ENCODE measurements around the gene TMC5. TPM values are rescaled to one million over a fixed set of nuclear protein-coding genes. Genes with fewer than 3 reads are reported as not detected.
"Not testable (repeated sequence)": the region's sequence is repeated elsewhere in the genome, so short reads cannot be mapped to it uniquely, and the experiment has no call there.

TMC5 gene
- total RNA-seq, 1 experiment from 2014 or later = not detected

DNA sequence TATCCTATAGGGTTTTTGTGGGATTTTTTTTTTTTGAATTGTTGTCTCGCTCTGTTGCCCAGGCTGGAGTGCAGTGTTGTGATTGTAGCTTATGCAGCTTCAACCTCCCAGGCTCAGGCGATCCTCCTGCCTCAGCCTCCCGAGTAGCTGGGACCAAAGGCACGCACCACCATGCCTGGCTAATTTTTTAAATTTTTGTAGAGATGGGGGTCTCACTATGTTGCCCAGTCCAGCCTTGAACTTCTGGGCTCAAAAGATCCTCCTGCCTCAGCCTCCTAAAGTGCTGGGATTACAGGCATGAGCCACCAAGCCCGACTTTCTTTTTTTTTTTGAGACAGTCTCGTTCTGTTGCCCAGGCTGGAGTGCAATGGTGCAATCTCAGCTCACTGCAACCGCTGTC, 5.6 kb upstream of the TMC5 start:
- H3K27ac ChIP-seq (ENCODE audit: low read length); H3K4me3 ChIP-seq (ENCODE audit: low read length); H3K9me2 ChIP-seq (replicated peaks; ENCODE audit: insufficient read depth, low read length); H3K27me3 ChIP-seq (ENCODE audit: low read length); H2AFZ ChIP-seq (ENCODE audit: low read length); DNase-seq; H3K9ac ChIP-seq (ENCODE audit: low read length); H4K20me1 ChIP-seq (ENCODE audit: insufficient read depth, low read depth, low read length); H3K9me3 ChIP-seq (ENCODE audit: low read length); H3K4me1 ChIP-seq (ENCODE audit: low read length); H3K36me3 ChIP-seq (ENCODE audit: insufficient read depth, low read length); H3K4me2 ChIP-seq (ENCODE audit: low read depth, low read length, poor library complexity, severe bottlenecking); H3K79me2 ChIP-seq (ENCODE audit: low read length): not testable (repeated sequence)

DNA sequence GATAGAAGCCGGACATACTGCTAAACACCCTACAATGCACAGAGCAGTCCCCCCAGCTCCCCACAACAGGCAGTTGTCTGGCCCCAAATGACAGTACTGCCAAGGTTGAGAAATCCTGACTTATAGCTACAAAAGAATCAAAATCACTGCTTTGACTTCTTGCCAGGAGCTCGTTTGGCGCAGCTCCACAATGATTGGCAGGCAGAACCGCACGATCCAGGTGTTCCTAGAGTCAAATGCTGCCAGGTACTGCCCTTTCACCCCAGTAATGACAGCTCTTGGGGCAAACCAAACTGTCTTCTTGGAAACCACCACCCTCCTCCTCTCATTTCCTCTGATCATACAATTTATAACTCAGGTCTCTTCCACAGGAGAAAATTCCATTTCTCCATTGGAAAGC, 2.2 kb upstream of the TMC5 start:
- Histone ChIP-seq H3K9me3 (ENCODE audit: low read length) (no peaks in the 10 kb centered on the region), H3K4me3 (ENCODE audit: low read length) (no peak overlapping the region), H3K9me2 (replicated peaks; ENCODE audit: insufficient read depth, low read length) (no peaks in the 10 kb centered on the region), H3K27ac (ENCODE audit: low read length) (no peak overlapping the region), H3K27me3 (ENCODE audit: low read length) (no peaks in the 10 kb centered on the region), H3K36me3 (ENCODE audit: insufficient read depth, low read length) (no peaks in the 10 kb centered on the region), H2AFZ (ENCODE audit: low read length) (no peak overlapping the region), H3K9ac (ENCODE audit: low read length) (no peak overlapping the region), H3K79me2 (ENCODE audit: low read length) (no peaks in the 10 kb centered on the region), H3K4me1 (ENCODE audit: low read length) (no peaks in the 10 kb centered on the region), H3K4me2 (ENCODE audit: low read depth, low read length, poor library complexity, severe bottlenecking) (no peak overlapping the region), H4K20me1 (ENCODE audit: insufficient read depth, low read depth, low read length) (no peaks in the 10 kb centered on the region)
- no peak for DNase-seq

DNA sequence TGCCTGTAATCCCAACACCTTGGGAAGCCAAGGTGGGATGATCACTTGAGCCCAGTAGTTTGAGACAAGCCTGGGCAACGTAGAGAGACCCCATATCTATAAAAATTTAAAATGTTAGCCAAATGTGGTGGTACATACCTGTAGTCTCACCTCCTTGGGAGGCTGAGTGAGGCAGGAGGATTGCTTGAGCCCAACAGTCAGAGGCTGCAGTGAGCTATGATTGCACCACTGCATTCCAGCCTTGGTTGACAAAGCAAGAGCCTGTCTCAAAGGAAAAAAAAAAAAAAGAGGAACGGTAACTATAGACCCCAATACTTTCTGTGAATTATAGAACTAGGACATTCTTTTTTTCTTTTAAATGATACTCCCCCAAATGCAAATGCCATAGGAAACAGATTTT, 1.8 kb upstream of the TMC5 start:
- Histone ChIP-seq H3K4me1 (ENCODE audit: low read length) (no peaks in the 10 kb centered on the region), H3K79me2 (ENCODE audit: low read length) (no peaks in the 10 kb centered on the region), H3K27ac (ENCODE audit: low read length) (no peak overlapping the region), H3K9ac (ENCODE audit: low read length) (no peak overlapping the region), H3K9me3 (ENCODE audit: low read length) (no peaks in the 10 kb centered on the region), H4K20me1 (ENCODE audit: insufficient read depth, low read depth, low read length) (no peaks in the 10 kb centered on the region), H3K36me3 (ENCODE audit: insufficient read depth, low read length) (no peaks in the 10 kb centered on the region), H3K4me3 (ENCODE audit: low read length) (no peak overlapping the region), H3K4me2 (ENCODE audit: low read depth, low read length, poor library complexity, severe bottlenecking) (no peak overlapping the region), H2AFZ (ENCODE audit: low read length) (no peak overlapping the region), H3K27me3 (ENCODE audit: low read length) (no peaks in the 10 kb centered on the region), H3K9me2 (replicated peaks; ENCODE audit: insufficient read depth, low read length) (no peaks in the 10 kb centered on the region)
- no peak for DNase-seq

DNA sequence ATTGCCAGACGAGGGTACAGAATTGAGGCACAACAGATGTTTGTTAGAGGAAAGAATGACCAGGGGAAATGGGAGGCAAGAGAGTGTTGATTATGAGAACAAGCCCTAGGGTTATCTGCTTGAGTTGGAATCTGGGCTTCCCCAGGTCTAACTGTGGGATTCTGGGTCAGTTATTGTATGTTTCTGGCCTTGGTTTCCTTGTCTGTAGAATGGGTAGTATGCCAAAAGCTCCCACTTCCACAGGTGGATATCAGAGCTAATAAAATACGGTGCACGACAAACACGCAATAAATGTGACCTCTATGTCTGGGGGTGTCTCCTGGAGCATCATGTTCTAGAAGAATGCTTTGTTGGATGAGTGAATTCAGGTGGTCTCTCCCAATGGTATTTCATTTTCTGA, 517 bp downstream of the TMC5 start:
- Histone ChIP-seq H3K36me3 (ENCODE audit: insufficient read depth, low read length) (no peaks in the 10 kb centered on the region), H4K20me1 (ENCODE audit: insufficient read depth, low read depth, low read length) (no peaks in the 10 kb centered on the region), H2AFZ (ENCODE audit: low read length) (no peak overlapping the region), H3K27ac (ENCODE audit: low read length) (no peak overlapping the region), H3K4me1 (ENCODE audit: low read length) (no peaks in the 10 kb centered on the region), H3K9me3 (ENCODE audit: low read length) (no peaks in the 10 kb centered on the region), H3K79me2 (ENCODE audit: low read length) (no peaks in the 10 kb centered on the region), H3K9ac (ENCODE audit: low read length) (no peak overlapping the region), H3K4me3 (ENCODE audit: low read length) (no peak overlapping the region), H3K27me3 (ENCODE audit: low read length) (no peaks in the 10 kb centered on the region), H3K9me2 (replicated peaks; ENCODE audit: insufficient read depth, low read length) (no peaks in the 10 kb centered on the region), H3K4me2 (ENCODE audit: low read depth, low read length, poor library complexity, severe bottlenecking) (no peak overlapping the region)
- DNase-seq = no peak

DNA sequence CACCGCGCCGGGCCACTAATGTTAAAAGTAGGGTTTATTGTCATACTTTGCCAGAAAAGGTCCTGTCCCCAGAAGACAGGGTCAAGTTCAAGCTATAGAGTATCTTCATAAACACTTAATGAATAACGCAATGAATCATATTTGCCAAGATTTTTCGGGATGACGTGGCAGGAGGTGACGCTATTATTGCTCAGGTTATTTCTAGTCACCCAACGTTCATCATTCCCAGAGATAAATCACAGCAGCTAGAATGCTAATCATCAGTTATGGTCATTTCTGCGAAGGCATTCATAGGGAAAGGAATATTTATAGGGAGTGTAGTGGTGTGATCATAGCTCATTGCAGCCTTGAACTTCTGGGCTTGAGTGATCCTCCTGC, 2.0 kb downstream of the TMC5 start:
- H3K9me2 ChIP-seq (replicated peaks; ENCODE audit: insufficient read depth, low read length) = no peaks in the 10 kb centered on the region
- H2AFZ ChIP-seq (ENCODE audit: low read length) = no peak overlapping the region
- H3K9ac ChIP-seq (ENCODE audit: low read length) = no peak overlapping the region
- H4K20me1 ChIP-seq (ENCODE audit: insufficient read depth, low read depth, low read length) = no peaks in the 10 kb centered on the region
- H3K4me3 ChIP-seq (ENCODE audit: low read length) = no peak overlapping the region
- no peaks in the 10 kb centered on the region for H3K27me3 ChIP-seq (ENCODE audit: low read length)
- no peak for DNase-seq
- no peaks in the 10 kb centered on the region for H3K4me1 ChIP-seq (ENCODE audit: low read length)
- no peak overlapping the region for H3K27ac ChIP-seq (ENCODE audit: low read length)
- no peaks in the 10 kb centered on the region for H3K9me3 ChIP-seq (ENCODE audit: low read length)
- H3K36me3 ChIP-seq (ENCODE audit: insufficient read depth, low read length) = no peaks in the 10 kb centered on the region
- H3K79me2 ChIP-seq (ENCODE audit: low read length) = no peaks in the 10 kb centered on the region
- no peak overlapping the region for H3K4me2 ChIP-seq (ENCODE audit: low read depth, low read length, poor library complexity, severe bottlenecking)

GRCh38 chr16:19424478-19424877, 6.8 kb downstream of the TMC5 start:
- H4K20me1 ChIP-seq (ENCODE audit: insufficient read depth, low read depth, low read length) = no peaks in the 10 kb centered on the region

DNA sequence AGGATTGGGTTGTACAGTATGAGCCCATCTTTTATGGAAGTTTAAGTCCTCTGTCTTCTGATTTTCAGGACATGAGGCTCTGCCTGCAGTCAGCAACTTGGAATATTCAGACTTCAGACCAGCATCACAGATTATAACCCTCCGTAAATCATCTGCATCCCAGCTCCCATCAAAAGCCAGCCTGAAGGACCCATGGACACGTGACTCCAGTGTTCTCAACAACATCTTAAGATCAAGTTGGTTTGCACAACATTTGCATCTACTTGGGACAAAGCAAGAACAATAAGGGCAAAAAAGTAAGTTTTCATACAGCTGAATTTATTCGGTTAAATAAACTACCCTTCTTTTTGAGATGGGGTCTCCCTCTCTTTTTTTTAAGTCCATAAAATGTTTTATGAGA, 12.7 kb downstream of the TMC5 start:
- no peak overlapping the region for H3K4me3 ChIP-seq (ENCODE audit: low read length)
- no peaks in the 10 kb centered on the region for H3K9me2 ChIP-seq (replicated peaks; ENCODE audit: insufficient read depth, low read length)
- H3K79me2 ChIP-seq (ENCODE audit: low read length) = no peaks in the 10 kb centered on the region
- H4K20me1 ChIP-seq (ENCODE audit: insufficient read depth, low read depth, low read length) = no peaks in the 10 kb centered on the region
- DNase-seq = no peak
- H3K36me3 ChIP-seq (ENCODE audit: insufficient read depth, low read length) = no peaks in the 10 kb centered on the region
- H3K27ac ChIP-seq (ENCODE audit: low read length) = no peak overlapping the region
- H3K9me3 ChIP-seq (ENCODE audit: low read length) = no peaks in the 10 kb centered on the region
- no peaks in the 10 kb centered on the region for H3K27me3 ChIP-seq (ENCODE audit: low read length)
- no peak overlapping the region for H3K9ac ChIP-seq (ENCODE audit: low read length)
- no peak overlapping the region for H3K4me2 ChIP-seq (ENCODE audit: low read depth, low read length, poor library complexity, severe bottlenecking)
- H2AFZ ChIP-seq (ENCODE audit: low read length) = no peak overlapping the region
- H3K4me1 ChIP-seq (ENCODE audit: low read length) = no peaks in the 10 kb centered on the region

More at GRCh38 chr16:19424478-19424877, 6.8 kb downstream of the TMC5 start:
- Histone ChIP-seq H3K4me3 (ENCODE audit: low read length) (no peak overlapping the region), H3K27me3 (ENCODE audit: low read length) (no peaks in the 10 kb centered on the region), H3K36me3 (ENCODE audit: insufficient read depth, low read length) (no peaks in the 10 kb centered on the region), H3K4me1 (ENCODE audit: low read length) (no peaks in the 10 kb centered on the region), H2AFZ (ENCODE audit: low read length) (no peak overlapping the region), H3K9me3 (ENCODE audit: low read length) (no peaks in the 10 kb centered on the region), H3K27ac (ENCODE audit: low read length) (no peak overlapping the region), H3K4me2 (ENCODE audit: low read depth, low read length, poor library complexity, severe bottlenecking) (no peak overlapping the region), H3K9ac (ENCODE audit: low read length) (no peak overlapping the region), H3K79me2 (ENCODE audit: low read length) (no peaks in the 10 kb centered on the region), H3K9me2 (replicated peaks; ENCODE audit: insufficient read depth, low read length) (no peaks in the 10 kb centered on the region)
- DNase-seq = no peak

DNA sequence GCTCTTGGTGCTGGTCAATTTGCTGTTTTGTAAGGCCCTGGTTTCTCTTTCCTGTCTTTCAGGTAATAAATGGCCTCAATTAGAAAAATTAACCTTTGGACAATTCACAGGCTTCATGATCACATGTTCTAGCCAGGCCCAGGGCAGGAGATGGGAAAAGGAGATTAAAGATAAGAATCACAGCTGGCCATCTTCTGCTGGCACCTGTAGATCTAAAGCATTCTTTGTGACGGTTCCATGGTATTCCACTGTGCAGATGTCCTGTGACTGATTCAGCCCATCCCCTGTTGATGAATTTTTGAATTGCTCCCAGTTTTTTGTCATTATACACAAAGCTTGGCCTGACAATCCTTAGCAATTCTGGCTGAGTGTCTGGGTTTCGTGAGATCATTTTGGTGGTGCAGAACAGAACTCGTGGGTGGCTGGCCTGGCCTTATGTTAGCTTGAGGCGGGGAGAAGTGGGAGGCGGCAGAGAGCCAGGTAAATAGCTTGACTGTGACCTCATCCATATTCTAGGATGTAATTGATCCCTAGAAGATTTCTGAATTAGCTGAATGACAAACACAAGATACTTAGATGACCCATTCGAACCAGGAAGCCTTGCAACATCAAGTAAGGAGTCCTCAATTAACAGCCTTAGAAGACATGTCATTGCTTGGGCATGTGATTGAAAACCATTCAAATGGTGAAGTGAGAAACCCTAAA, 14.1 kb downstream of the TMC5 start:
- Histone ChIP-seq H3K4me1 (ENCODE audit: low read length) (peaks cover 8% of the 10 kb centered on the region), H3K9ac (ENCODE audit: low read length) (no peak overlapping the region), H3K36me3 (ENCODE audit: insufficient read depth, low read length) (no peaks in the 10 kb centered on the region), H3K9me2 (replicated peaks; ENCODE audit: insufficient read depth, low read length) (no peaks in the 10 kb centered on the region), H3K79me2 (ENCODE audit: low read length) (no peaks in the 10 kb centered on the region), H2AFZ (ENCODE audit: low read length) (no peak overlapping the region), H3K9me3 (ENCODE audit: low read length) (no peaks in the 10 kb centered on the region), H3K27me3 (ENCODE audit: low read length) (no peaks in the 10 kb centered on the region), H3K4me2 (ENCODE audit: low read depth, low read length, poor library complexity, severe bottlenecking) (no peak overlapping the region), H3K27ac (ENCODE audit: low read length) (no peak overlapping the region), H3K4me3 (ENCODE audit: low read length) (no peak overlapping the region), H4K20me1 (ENCODE audit: insufficient read depth, low read depth, low read length) (no peaks in the 10 kb centered on the region)
- no peak for DNase-seq

DNA sequence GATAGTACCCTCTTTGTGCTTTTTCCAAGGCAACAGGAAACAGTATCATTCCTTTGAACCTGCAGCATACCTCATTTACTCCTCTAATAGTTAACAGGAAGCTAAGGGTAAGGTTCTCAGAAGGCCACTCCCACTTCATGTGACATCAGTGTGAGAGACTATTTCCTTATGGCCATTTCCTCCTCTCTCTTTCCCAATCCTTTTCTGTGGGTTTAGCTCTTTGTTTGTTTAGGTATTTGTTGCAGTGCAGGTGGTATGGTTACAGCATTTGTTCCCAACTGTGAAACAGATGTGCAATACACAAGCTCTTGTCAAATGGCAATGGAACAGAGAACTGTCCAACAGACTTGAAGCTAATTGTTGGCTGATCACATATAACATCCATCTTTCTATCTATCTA, 14.7 kb downstream of the TMC5 start:
- H3K9me2 ChIP-seq (replicated peaks; ENCODE audit: insufficient read depth, low read length) = no peaks in the 10 kb centered on the region
- no peak overlapping the region for H3K9ac ChIP-seq (ENCODE audit: low read length)
- no peaks in the 10 kb centered on the region for H3K36me3 ChIP-seq (ENCODE audit: insufficient read depth, low read length)
- H3K9me3 ChIP-seq (ENCODE audit: low read length) = no peaks in the 10 kb centered on the region
- no peaks in the 10 kb centered on the region for H3K79me2 ChIP-seq (ENCODE audit: low read length)
- H3K4me1 ChIP-seq (ENCODE audit: low read length) = peaks cover 14% of the 10 kb centered on the region
- no peaks in the 10 kb centered on the region for H4K20me1 ChIP-seq (ENCODE audit: insufficient read depth, low read depth, low read length)
- no peak overlapping the region for H3K4me3 ChIP-seq (ENCODE audit: low read length)
- no peaks in the 10 kb centered on the region for H3K27me3 ChIP-seq (ENCODE audit: low read length)
- no peak for DNase-seq
- no peak overlapping the region for H3K27ac ChIP-seq (ENCODE audit: low read length)
- H3K4me2 ChIP-seq (ENCODE audit: low read depth, low read length, poor library complexity, severe bottlenecking) = no peak overlapping the region
- peak overlapping the region; percentile 52; the same call in 1 of the 2 replicates for H2AFZ ChIP-seq (ENCODE audit: low read length)
